Nephron (organoid): ENCODE data around the gene PACRG.

Experiments
- H3K27ac Mint-ChIP-seq, 3 experiments: 2 replicates each; pipeline ENCODE4 v1.8.0; 2020; ENCODE audit warnings: mixed read lengths in 3 of 3, mild to moderate bottlenecking in 2 of 3, moderate library complexity in 1 of 3
- H3K27me3 Mint-ChIP-seq: 2 replicates; pipeline ENCODE4 v1.8.0; 2021; ENCODE audit warnings: low read depth, mild to moderate bottlenecking, moderate library complexity, mixed read lengths
- H3K36me3 Mint-ChIP-seq: 2 replicates; pipeline ENCODE4 v1.8.0; 2020; ENCODE audit warnings: low read depth, mixed read lengths
- H3K4me1 Mint-ChIP-seq: 2 replicates; pipeline ENCODE4 v1.8.0; 2020; ENCODE audit warnings: mixed read lengths
- H3K4me3 Mint-ChIP-seq, 3 experiments: 2 replicates each; pipeline ENCODE4 v1.8.0; 2020; ENCODE audit warnings: mild to moderate bottlenecking in 3 of 3, mixed read lengths in 3 of 3, moderate library complexity in 2 of 3
- H3K9me3 Mint-ChIP-seq: 2 replicates; pipeline ENCODE4 v1.8.0; 2020; ENCODE audit warnings: mixed read lengths
- CTCF ChIP-seq, 3 experiments: fragments of 200-600 bp; sonication (generic); IDR thresholded peaks; one replicate each; pipeline ENCODE4 v1.5.0; 2021; ENCODE audit warnings: antibody characterized with exemption in 3 of 3; ENCODE audit not compliant: unreplicated experiment in 3 of 3

The PACRG gene

GRCh38 chr6:163324326-163324687, 596.5 kb downstream of the PACRG start:
- H3K36me3 Mint-ChIP-seq, result no peaks in the 10 kb centered on the region
- no peak for TF ChIP-seq CTCF (IDR thresholded peaks at IDR 0.05; ENCODE audit: unreplicated experiment in 3 of 3)
- peaks cover 42% of the 10 kb centered on the region for H3K4me1 Mint-ChIP-seq
- H3K9me3 Mint-ChIP-seq, result peaks cover 4% of the 10 kb centered on the region
- peaks cover 19% of the 10 kb centered on the region for H3K27me3 Mint-ChIP-seq
- no peak overlapping the region for H3K4me3 Mint-ChIP-seq
- H3K27ac Mint-ChIP-seq, result peak overlapping the region; percentile 43 to 73 (median 53)

- Mint-ChIP-seq H3K4me3 (peak overlapping the region in 1 of 3 experiments; percentile 20), H3K36me3 (no peaks in the 10 kb centered on the region), H3K4me1 (peaks cover 42% of the 10 kb centered on the region), H3K27me3 (peaks cover 19% of the 10 kb centered on the region), H3K9me3 (peaks cover 4% of the 10 kb centered on the region), H3K27ac (peak overlapping the region; percentile 43 to 73 (median 53))
- TF ChIP-seq CTCF (IDR thresholded peaks at IDR 0.05; ENCODE audit: unreplicated experiment in 3 of 3), result no peak
These were observed 597.1 kb downstream of the PACRG start for GRCh38 chr6:163324688-163325389.

- H3K27ac Mint-ChIP-seq, result peak overlapping the region; percentile 43 to 73 (median 53)
- no peak for TF ChIP-seq CTCF (IDR thresholded peaks at IDR 0.05; ENCODE audit: unreplicated experiment in 3 of 3)
- H3K27me3 Mint-ChIP-seq, result peaks cover 19% of the 10 kb centered on the region
- peak overlapping the region in 1 of 3 experiments; percentile 20 for H3K4me3 Mint-ChIP-seq
- peaks cover 39% of the 10 kb centered on the region for H3K4me1 Mint-ChIP-seq
- peaks cover 4% of the 10 kb centered on the region for H3K9me3 Mint-ChIP-seq
- H3K36me3 Mint-ChIP-seq, result no peaks in the 10 kb centered on the region
These were observed 597.6 kb downstream of the PACRG start for GRCh38 chr6:163325390-163325784.

- no peak for TF ChIP-seq CTCF (IDR thresholded peaks at IDR 0.05; ENCODE audit: unreplicated experiment in 3 of 3)
- peak overlapping the region in 2 of 3 experiments; percentile 17 to 38 for H3K27ac Mint-ChIP-seq
- peaks cover 29% of the 10 kb centered on the region for H3K4me1 Mint-ChIP-seq
- peaks cover 4% of the 10 kb centered on the region for H3K9me3 Mint-ChIP-seq
- peaks cover 13% of the 10 kb centered on the region for H3K27me3 Mint-ChIP-seq
- no peaks in the 10 kb centered on the region for H3K36me3 Mint-ChIP-seq
- no peak overlapping the region for H3K4me3 Mint-ChIP-seq
These were observed 599.5 kb downstream of the PACRG start for GRCh38 chr6:163327165-163327880.

- no peak for TF ChIP-seq CTCF (IDR thresholded peaks at IDR 0.05; ENCODE audit: unreplicated experiment in 3 of 3)
- H3K27me3 Mint-ChIP-seq, result peaks cover 13% of the 10 kb centered on the region
- H3K4me3 Mint-ChIP-seq, result no peak overlapping the region
- H3K27ac Mint-ChIP-seq, result peak overlapping the region in 1 of 3 experiments; percentile 4
- H3K36me3 Mint-ChIP-seq, result no peaks in the 10 kb centered on the region
- H3K4me1 Mint-ChIP-seq, result peaks cover 28% of the 10 kb centered on the region
- peaks cover 4% of the 10 kb centered on the region for H3K9me3 Mint-ChIP-seq
These were observed 600.1 kb downstream of the PACRG start for GRCh38 chr6:163327921-163328320.
